GM12872 (cell line): ENCODE measurements around the gene AURKAIP1.

Experiments
- TF ChIP-seq, protein P1 (sequence below): IDR thresholded peaks from 3 replicates; pipeline ENCODE4 v1.5.1; 2011; ENCODE audit warnings: low read depth, mild to moderate bottlenecking, low read length, moderate library complexity; ENCODE audit not compliant: insufficient read depth

AURKAIP1 gene

DNA sequence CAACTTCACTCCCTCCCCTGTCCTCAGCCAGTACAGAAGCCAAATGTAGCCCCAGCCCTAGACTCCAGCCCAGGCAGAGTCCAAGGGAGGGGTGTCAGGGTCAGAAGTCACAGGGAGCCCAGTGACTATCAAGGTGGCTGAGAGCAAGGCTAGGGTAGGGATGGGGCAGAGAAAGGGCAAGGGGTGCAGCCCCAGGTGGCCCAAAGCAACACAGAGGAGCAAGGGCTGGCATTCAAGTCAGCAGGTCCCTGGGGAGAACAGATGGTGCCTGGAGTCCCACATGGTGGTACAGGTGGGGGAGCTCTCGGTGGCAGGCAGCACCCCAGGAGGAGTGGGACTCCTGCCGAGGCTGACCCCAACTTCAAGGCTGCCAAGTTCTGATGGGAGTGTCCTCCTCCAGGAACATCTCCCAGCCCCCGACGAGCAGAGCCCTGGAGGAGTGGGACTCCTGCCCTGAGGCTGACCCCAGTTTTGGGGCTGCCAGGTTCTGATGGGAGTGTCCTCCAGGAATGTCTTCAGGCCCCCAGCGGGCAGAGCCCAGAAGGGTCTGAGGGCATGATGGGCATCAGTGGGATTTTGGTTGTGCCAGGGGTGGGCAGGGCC lies 22.1 kb downstream of the AURKAIP1 start:
- TF ChIP-seq, protein P1, sequence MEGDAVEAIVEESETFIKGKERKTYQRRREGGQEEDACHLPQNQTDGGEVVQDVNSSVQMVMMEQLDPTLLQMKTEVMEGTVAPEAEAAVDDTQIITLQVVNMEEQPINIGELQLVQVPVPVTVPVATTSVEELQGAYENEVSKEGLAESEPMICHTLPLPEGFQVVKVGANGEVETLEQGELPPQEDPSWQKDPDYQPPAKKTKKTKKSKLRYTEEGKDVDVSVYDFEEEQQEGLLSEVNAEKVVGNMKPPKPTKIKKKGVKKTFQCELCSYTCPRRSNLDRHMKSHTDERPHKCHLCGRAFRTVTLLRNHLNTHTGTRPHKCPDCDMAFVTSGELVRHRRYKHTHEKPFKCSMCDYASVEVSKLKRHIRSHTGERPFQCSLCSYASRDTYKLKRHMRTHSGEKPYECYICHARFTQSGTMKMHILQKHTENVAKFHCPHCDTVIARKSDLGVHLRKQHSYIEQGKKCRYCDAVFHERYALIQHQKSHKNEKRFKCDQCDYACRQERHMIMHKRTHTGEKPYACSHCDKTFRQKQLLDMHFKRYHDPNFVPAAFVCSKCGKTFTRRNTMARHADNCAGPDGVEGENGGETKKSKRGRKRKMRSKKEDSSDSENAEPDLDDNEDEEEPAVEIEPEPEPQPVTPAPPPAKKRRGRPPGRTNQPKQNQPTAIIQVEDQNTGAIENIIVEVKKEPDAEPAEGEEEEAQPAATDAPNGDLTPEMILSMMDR: no peak

DNA sequence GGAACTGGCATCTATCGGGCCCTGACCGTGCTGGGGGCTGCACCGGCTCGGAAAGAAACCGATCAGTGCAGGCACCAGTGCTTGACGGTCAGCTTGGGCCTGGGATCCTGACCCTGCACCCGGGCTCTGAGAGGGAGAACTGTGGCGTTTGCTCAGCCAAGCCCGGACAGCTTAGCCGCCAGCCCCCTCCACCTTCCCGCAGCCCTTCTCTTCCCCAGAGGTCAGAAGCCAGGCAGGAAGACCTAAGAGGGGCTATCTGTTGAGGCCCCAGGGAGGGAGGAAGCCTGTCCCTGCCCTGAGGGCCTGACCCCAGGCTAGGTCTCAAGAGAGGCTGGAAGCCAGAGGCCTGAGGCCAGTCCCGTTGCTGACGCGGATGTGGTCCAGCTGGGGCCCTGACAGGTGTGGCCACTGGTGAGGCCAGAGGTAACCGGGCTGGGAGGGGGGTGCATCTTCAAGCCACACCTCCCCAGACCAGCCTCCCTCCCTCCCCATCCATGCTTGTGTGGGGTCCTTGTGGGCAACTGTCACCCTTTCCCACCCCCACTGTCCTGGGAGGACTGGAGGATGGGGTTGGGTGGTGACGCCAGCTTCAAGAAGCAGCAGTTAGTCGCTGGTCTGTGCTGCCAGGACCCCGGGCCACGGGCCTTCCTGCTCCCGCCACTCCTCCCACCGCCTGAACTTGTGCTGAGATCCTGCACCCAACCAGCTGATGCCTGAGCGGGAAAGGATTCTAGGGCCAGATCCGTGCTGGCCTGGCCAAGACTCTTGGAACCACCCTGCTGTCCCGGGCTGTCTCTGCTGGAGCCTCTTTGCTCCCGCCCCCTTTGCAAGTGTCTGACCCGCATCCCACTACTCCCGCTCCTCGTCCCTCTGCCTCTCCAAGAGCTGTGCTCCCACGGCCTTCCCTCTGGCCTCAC lies 23.2 kb downstream of the AURKAIP1 start:
- TF ChIP-seq, protein P1: no peak

DNA sequence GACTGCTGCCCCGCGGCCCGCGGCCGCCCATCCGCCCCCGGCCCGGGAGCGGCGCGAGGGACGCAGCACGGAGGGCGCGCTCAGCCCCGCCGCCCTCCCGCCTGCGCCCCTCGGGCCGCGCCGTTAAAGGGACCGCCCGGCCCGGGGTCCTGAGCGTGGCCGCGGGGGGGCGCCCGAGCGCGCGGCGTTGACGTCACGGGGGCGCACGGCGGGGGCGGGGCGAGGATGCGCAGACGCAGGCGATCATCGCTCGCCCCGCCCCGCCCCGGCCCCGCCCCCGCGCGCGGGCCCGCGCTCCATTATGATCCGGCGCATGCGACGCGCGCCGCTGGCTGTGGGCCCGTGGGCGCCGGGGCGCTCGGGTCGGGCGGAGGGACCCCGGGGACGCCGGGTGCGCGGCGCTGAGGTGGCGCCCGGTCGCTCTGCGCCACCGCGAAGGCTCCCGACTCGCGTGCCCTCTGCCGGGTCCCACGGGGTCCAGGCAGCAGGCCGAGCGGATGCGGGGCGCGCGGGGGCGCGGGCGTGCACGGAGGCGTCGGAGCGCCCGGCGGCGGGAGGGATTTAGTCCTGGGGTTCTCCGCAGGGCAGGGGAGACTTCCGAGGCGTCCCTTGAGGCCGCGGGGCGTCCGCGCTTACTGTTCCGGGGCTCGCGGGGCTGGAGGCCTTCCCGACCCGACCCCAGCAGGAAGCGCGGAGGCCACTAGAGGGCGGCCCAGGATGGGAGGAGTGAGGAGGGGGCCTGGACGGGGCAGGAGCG lies 25.6 kb downstream of the AURKAIP1 start, which contains the start of gene DVL1:
Gene DVL1, minus strand, starts transcription at position 163 of the 757 bp plus-strand sequence. CDS start 353 bp downstream, outside the sequence.
- TF ChIP-seq, protein P1: peak; percentile 50; the same call in 2 of the 3 replicates

DNA sequence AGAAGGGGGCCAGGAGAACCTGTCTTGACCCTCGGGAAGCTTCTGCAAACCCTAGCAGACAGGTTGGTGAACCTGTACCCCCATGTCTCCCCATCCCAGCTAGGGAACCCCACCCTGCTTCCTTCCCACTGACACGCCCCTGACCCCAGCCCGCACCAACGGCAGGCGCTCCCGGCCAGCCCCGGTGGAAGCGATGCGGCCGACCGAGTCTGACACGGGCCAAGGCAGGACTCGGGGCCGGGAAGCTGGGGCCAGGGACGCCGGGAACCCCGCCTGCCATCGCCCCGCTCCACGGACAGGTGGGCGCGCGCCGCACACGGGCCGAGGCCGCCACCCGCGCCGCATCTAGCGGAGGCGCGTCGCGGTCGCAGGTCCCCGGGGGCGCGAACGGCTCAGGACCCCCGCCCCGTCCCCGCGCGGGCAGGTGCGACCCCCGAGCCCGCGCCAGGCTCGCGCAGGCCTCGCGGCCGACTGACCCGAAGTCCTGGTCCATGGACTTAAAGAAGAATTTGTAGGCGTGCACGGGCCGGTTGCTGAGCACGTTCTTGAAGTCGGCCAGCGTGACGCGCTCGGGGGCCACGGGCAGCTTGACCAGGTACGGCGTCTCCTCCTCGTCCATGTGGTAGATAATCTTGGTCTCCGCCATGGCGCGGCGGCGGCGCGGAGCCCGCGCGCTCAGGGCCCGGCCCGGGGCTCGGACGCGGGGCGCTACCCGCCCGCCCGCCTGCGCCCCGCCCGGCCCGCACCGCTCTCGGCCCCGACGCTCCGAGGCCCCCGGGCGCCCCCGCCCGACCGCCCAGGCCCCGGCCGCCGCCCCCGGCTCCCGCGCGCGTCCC lies 26.4 kb downstream of the AURKAIP1 start:
- TF ChIP-seq, protein P1: no peak

DNA sequence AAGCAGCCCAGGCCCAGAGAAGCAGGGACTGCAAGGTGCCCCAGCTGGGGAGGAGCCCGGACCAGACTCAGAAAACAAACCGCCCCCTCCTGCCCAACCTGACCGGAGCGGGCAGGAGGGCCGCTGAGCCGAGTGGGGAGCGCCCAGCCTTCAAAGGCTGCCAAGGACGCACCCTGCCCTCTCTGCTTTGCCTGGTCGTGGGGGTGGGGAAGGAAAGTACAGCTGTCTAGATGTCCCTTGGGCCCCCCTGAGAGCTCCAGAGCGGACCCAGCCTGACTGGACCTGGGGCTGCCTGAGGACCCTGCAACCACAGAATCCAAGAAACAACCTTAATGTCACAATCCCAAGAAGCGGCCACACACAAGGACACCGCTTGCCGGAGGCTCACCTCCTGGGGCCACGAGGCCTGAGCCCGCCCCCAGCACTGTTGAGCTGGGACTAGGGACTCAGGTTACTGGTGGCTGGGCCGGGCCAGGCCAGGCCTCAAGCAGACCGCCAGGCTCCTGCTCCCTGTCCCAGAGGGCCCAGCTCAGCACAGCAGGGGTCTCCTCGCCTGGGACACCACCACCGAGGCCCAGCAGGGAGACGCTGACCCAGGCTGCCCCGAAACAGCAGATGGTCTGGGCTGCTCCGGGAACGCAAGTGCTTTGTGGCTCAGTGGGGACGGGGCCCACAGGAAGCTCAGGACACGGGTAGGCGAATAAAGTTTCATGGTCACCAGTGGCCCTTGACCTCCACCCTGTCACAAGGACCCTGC lies 27.2 kb downstream of the AURKAIP1 start:
- TF ChIP-seq, protein P1: no peak

DNA sequence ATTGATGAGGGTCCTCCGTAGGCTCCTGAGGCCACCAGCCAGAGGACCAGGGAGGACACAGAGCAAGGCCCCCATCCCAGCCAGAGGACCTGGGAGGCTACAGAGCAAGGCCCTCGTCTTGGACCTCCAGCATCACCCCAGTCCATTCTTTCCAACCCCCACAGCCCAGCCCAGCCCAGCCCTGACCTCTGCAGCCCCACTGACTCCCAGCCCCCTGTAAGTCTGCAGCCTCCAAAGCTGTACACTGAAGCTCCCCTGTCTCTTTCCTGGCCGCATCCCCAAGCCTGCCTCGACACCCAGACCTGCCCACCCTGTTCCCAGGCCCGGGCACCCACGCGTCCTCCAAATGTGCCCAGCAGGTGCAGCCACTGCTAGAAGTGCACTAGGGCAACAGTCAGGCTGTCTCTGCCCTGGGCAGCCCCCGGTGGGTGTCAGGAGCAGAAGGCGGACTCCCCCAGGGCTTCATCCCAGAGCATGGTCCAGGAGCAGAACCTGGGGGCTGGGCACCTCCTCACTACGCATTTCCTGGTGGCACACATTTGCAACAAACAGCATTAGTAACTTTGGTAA lies 27.9 kb downstream of the AURKAIP1 start:
- TF ChIP-seq, protein P1: no peak
